Dermis blood vessel endothelial cell (primary cell): ENCODE data around the gene RGL3. TPM values are rescaled to one million over a fixed set of nuclear protein-coding genes. Genes with fewer than 3 reads are reported as not detected.
"Not testable (repeated sequence)": the region's sequence is repeated elsewhere in the genome, so short reads cannot be mapped to it uniquely, and the experiment has no call there.

Experiments
- DNase-seq: peaks from one replicate; pipeline ENCODE4 v3.0.0; 2010
- total RNA-seq: library from RNA; depleted of rRNA; stranded (reverse); fragments of >200 nt; gene quantifications from 2 replicates; pipeline ENCODE4 v1.2.3, GENCODE V29; 2014

The RGL3 gene
- total RNA-seq, 1 donor from 2014 or later: 4.3 TPM

DNA sequence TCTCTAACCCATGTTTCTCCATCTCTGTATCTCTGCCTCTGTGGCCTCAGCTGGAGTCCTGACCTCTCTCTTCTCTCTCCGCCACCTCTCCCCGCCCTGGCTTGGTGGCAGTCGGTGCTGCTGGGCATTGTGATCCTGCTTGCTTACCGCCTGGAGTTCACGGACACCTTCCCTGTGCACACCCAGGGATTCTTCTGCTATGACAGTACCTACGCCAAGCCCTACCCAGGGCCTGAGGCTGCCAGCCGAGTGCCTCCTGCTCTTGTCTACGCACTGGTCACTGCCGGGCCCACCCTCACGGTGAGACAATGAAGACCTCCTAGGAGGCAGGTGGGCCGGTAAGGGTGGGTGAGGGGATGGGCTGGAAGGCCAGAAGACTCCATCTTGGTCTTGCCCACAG lies 59.7 kb downstream of the RGL3 start:
- DNase-seq: no peak

DNA sequence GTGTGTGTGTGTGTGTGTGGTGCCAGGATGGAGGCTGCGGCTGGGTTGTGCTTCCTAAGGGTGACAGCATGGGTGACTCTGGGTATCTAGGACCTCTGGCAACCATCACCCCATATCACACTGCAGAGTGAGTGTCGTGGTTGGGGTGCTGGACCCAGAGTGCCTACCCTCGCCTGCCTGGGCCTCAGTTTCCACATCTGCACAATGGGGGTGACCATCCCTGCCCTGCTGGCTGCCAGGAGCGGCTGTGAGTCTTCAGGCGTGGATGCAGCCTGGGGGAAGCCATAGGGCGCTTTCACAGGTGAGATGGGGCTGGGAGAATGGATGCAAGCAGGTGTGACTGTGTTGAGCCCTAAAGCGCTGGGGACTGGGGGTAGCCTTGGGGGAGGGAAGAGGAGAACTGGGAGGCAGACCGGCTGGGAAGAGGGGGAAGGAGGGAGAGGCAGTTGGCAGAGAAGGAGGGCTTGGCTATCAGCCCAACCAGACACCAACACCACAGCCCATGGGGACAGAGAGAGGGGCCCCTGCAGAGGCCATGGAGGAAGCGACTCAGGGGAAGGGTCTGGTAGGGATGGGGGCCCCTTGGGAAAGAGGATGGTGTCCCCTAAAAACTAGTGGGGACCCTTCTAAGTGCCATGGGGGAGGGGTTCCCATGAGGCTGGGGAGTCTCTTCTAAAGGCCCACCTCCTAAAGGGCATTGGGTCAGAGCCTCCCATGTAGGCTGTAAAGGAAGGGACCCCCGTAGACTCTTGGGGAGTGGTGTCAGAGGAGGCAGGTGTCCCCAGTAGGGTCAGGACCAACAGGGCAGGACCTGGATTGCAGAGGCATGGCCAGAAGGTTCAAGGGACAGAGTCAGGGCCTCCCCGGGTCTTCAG lies 62.2 kb downstream of the RGL3 start:
- DNase-seq: no peak

DNA sequence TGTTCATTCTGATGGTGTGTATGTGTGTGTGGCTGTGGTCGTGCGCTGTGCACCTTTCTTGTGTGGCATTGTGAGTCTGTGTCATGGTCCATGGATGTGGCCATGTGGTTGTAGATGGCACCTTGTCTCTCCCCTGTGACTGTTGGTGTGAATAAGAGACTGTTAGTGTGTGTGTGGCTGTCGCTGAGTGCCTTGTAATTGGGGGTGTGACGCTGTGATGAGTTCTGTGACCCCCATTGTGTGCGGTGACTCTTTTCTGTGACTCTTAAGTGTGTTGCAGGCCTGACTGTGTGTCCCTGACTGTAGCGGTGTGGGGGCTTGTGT lies 63.1 kb downstream of the RGL3 start:
- DNase-seq: no peak

DNA sequence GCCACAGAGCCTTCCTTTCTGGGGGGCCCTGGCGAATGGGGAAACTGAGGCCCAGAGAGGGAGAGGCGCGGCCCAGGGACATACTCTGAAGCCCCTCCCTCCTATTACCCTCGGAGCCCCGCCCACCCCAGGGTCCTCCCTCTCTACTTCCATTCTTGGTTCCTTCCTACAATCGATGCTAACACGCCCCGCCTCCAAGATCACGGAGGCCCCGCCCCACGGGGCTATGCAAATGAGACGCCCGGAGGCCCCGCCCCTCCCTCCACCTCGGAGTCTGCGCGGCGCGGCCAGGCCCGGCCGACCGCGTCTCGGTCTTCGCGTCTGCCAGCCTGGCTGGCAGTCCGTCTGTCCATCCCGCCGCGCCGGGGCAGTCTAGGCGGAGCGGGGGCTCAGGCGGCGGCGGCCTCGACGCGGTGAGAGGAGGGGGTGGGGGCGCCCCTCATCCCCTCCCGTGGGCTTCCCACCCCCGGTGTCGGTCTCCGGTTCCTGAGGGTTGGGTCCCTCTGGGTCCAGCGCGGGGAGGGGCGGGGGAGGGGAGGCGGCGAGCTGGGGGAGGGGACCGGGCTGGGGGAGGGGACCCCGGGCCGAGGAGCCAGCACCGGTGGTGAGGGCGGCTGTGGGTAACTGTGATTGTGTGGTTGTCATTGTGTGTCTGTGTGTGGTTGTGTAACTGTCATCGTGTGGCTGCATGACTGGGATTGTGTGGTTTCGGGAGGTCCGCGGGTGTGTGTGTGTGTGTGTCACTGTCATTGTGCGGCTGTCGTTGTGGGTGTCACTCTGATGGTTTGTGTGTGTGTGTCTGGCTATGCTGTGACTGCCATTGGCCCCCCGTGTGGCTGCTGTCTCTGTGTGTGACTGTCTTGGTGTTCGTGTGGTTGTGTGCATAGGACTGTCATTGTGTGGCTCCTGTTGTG lies 63.7 kb downstream of the RGL3 start, which contains the start of gene PLPPR2:
PLPPR2 (plus strand) TSS at position 273 of the 914 bp plus-strand sequence. CDS start 2,242 bp downstream, outside the sequence.
- peak; percentile 91 for DNase-seq

DNA sequence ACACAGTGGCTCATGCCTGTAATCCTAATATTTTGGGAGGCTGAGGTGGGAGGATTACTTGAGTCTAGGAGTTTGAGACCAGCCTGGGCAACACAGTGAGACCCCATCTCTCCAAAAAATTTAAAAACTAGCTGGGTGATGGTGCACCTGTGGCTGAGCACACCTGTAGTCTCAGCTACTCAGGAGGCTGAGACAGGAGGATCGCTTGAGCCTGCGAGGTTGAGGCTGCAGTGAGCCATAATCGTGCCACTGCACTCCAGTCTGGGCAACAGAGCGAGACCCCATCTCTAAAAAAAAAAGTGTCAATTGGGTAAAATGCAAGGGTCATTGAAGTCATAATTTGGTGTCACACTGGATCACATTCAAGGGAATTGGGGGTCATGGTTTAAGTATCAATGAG lies 65.0 kb downstream of the RGL3 start:
- DNase-seq: not testable (repeated sequence)

DNA sequence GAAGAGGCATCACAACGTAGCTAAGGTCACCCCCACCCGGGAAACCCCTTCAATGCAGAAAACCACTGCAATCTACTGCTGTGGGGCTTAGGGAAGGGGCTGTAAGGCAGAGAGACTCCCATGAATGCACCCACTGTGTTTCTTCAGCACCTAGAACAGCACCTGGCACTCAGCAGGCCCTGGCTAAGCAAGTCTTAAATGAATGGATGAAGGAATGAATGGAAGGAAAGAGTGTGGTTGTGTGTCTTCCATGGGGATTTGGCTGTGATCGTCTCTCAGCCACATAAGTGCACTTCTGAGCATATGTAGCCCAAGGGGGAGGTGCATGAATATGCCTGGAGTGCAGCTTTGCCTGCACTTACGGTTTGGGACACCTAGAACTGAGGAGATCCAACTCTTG lies 69.9 kb downstream of the RGL3 start:
- DNase-seq: no peak

DNA sequence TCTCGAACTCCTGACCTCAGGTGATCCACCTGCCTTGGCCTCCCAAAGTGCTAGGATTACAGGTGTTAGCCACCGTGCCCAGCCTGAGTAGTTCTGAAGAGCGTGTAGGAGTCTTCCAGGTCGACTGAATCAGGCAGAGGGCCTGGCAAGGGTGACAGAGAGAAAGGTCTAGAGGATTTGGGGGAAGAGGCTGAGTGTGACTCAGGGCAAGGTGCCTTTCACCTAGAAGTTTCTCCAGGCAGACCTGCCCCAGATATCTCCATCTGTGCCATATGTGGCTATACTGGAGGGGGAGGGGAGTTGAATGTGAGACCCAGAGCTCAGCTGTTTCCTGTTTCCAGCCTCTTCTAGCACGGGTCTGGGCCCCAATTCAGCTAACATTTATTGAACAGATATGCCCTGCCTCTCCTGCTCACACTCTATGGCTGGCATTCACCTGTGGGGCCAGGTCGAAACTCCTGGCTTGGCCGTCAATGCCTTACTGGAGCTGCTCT lies 71.5 kb downstream of the RGL3 start:
- no peak for DNase-seq

DNA sequence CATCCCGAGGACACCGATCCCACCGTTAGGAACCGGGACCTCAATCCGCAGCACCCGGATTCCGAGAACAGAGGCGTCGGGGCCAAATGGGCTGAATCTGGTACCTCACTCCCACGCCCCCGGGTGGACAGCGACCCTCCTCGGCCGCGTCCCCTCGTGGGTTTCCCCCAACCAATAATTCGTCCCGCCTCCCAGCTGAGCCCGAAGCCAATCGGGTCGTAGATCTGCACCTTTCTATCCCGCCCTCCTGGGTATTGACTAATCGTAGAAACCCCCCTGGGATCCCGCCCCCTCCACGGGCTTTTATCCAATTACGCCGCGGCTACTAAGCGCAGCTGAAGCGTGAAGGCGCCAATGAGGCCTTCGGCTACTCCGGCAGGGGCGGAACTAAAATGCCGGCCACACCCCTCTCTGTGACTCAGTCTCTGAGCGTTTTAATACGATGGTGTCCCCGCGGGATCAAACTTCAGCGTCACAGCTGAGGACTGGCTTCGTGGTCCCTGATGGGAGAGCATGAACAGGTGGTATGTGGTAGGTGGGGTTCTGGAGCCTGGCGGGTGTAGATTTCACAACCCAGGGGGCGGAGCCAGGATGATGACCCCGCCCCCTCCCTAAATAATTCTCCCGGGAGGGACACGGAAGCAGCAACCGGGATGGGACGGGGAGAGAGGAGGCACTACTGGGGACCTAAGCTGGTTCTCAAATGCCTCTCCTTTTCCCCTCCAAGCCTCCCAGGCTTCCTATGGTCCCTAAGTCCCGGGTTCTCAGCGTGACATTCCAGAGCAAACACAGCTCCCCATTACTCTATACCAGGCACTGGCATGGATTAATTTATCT lies 72.8 kb downstream of the RGL3 start, which contains the start of the genes CCDC159 and TMEM205:
CCDC159 (plus strand) TSS at position 416 of the 837 bp plus-strand sequence; CDS start at position 504, 88 bp downstream.
TMEM205 (minus strand) TSS at position 165 of the 837 bp plus-strand sequence. CDS start 649 bp downstream, outside the sequence.
- DNase-seq: peak; percentile 99

DNA sequence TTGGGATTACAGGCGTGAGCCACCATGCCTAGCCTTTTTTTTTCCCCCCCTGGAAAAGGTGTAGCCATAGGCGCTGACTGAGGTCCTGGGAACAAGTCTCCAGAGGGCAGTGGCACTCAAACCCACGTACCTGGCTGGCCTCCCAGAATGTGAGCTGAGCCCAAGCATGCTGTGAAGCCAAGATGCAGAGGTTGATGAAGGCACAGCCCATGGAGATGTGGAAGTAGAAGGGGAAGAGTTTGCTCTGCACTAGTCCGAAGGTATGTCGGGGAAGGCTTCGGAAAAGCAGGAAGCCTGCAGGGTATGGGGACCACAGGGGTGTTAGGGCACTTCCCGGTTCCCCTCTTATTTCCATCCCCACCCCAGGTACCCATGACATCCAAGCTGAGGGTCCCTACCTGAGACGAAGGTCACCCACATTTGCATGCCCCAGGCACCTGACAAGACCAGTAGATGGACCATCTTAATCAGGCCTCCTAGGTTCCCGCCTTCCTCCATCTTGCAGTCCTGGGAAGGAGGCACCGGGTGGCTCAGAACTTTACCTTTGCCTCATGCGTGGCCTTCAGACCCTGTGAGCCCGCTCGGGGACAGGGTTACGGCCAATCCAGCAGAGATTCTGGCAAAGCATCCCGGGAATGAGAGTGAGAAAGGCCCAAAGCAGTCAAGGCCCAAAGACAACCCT lies 73.9 kb downstream of the RGL3 start:
- peak; percentile 16 for DNase-seq

Other genes with a start within 250 kb of the RGL3 start
- gene KANK2, start 221.8 kb downstream of the RGL3 start, total RNA-seq: 102 and 108 TPM in 2 replicates
- not detected in 2 replicates for gene ANGPTL8, start 179.7 kb downstream of the RGL3 start, total RNA-seq
- gene DOCK6, start 156.8 kb downstream of the RGL3 start, total RNA-seq: 95.3 and 184 TPM in 2 replicates
- not detected in 2 replicates for gene TSPAN16, start 123.2 kb downstream of the RGL3 start, total RNA-seq
- gene RAB3D, start 79.7 kb downstream of the RGL3 start, total RNA-seq: 55.6 and 65.0 TPM in 2 replicates
- gene TMEM205, start 73.0 kb downstream of the RGL3 start, total RNA-seq: 105 and 267 TPM in 2 replicates
- gene CCDC159, start 72.8 kb downstream of the RGL3 start, total RNA-seq: 7.8 and 10.4 TPM in 2 replicates
- gene PLPPR2, start 63.9 kb downstream of the RGL3 start, total RNA-seq: 8.7 and 14.1 TPM in 2 replicates
- 0.79 and 0.85 TPM in 2 replicates for gene SWSAP1, start 44.6 kb downstream of the RGL3 start, total RNA-seq
- gene EPOR, start 35.0 kb downstream of the RGL3 start, total RNA-seq: 6.0 and 8.2 TPM in 2 replicates
- 0.05 TPM in 1 of 2 replicates, not detected in the other for gene ODAD3, start 15.8 kb upstream of the RGL3 start, total RNA-seq
- 117 and 310 TPM in 2 replicates for gene PRKCSH, start 16.3 kb upstream of the RGL3 start, total RNA-seq
- not detected in 2 replicates for gene ELAVL3, start 61.7 kb upstream of the RGL3 start, total RNA-seq
- 5.1 and 12.4 TPM in 2 replicates for gene ZNF653, start 86.5 kb upstream of the RGL3 start, total RNA-seq
- gene ECSIT, start 109.8 kb upstream of the RGL3 start, total RNA-seq: 36.8 and 37.6 TPM in 2 replicates
- gene CNN1, start 119.5 kb upstream of the RGL3 start, total RNA-seq: 0.19 and 1.2 TPM in 2 replicates
- 16.9 and 24.5 TPM in 2 replicates for gene ELOF1, start 139.9 kb upstream of the RGL3 start, total RNA-seq
- 0.37 and 8.8 TPM in 2 replicates for gene ACP5, start 158.3 kb upstream of the RGL3 start, total RNA-seq
- gene ZNF627, start 178.2 kb upstream of the RGL3 start, total RNA-seq: 20.1 and 28.9 TPM in 2 replicates